Fibroblast of skin of back (primary cell): ENCODE results near the gene FAM98A.
A peak's percentile ranks its signal among the peaks of the same experiment; 100 is the strongest.

Source experiments
- DNase-seq: peaks from one replicate; pipeline ENCODE4 v3.0.0-alpha.2; 2013

Gene FAM98A

GRCh38 chr2:33597026-33597425 is 2.1 kb downstream of the FAM98A start:
- DNase-seq = no peak

DNA sequence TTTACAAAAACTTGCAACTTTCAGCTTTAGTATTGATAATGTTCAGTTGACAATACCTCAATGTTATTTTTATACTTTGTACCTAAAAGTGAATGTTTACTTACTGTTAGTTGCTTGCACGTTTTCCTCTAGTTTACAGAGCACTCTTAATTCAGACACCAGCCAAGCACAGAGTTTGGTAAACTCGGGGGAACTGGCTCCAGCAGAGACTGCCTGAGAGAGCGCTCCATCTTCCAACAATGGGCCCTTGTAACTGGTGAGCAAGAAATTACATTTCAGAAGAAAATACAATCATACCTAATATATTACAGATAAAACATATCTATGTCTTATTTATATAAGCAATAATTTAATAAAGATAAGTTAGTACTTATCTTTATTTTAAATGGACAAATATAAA is 3.7 kb downstream of the FAM98A start:
- DNase-seq = no peak

DNA sequence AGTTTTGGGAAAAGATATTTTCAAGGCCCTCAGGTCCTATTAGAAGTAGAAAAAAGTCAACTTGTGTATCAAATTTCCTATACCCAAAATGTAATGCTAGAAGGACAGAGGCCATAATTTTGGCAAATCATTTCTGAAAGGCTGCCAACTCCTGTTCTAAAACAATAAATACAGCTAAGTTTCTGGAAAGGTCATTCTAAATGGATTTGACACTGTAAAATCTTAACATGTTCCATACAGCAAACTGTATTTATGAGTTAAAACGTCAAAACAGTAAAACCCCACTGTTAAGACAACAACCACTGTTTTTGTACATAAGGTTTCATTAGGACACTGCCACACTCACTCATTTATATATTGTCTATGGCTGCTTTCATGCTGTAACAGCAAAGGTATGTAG is 9.7 kb downstream of the FAM98A start:
- no peak for DNase-seq

DNA sequence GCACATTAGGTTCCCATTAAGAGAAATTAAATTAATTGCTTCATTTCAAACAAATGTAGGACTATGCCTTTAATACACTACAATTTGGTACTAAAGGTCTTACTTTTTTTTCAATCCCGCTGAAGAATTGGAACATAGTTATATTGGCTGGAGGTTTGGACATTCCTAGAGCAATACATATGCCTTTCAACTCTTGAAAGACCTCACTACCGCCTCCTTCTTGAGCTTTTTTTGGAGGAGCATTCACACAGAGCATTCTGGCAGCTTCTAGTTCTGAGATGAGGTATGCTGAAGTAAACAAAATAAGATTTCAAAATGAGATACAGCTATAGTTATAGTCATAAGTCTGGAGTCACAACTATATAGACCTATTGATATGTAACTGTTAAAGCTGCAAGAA is 10.9 kb downstream of the FAM98A start:
- no peak for DNase-seq

- DNase-seq = no peak
Observed at GRCh38 chr2:33586766-33587165, 12.3 kb downstream of the FAM98A start.

DNA sequence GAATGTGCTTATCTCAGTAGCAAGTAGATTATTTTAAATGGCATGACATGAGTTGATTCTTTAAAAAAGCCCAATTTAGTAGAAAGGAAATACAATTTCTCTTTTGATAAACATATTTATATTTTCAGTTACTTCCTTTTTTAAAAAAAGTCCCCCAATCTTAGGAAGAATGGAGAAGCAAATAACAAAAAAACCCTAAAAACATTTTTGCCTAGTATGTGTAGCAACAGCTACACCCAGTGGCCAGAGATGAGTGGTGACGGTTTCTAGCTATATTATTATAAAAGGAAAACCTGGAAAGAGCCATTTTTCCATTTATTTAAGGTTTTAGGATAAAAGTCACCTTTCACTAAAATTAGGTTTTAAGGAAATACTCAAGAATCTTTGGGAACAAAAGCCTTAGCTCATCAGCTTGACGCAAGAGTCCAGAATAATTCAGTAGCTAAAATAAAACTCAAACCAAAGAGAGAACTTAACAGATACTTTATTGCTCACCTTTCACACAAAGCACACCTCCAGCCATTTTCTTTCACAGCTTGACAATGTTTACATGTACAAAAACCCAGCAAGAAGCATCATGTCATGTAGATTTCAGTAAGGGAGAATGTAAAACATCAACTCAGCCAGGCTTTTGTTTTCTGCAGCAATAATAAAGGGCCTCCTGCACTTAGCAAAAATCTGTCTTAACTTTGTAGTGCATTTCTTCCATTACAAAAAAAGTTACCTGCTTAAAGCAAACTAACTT is 15.7 kb downstream of the FAM98A start:
- peak; percentile 49 for DNase-seq

GRCh38 chr2:33581872-33582271 is 17.2 kb downstream of the FAM98A start:
- no peak for DNase-seq

GRCh38 chr2:33579227-33579626 is 19.9 kb downstream of the FAM98A start:
- no peak for DNase-seq

DNA sequence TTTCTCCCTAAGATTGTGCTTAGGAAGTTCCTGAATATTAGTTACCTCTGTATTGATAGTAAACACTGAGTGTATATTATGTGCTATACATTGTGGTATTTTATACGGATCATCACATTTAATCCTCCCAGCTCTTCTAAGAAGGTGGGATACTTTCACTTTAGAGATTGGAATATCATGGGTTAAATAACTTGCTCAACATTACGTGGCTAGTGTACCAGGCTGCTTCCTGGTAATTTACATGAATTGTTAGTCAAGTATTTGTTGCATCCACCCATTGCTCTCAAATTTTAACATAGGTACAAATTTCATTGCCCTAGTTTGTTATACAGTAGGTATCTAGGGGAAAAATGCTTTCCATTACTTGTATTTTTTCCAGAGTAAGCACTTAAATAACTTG is 21.4 kb downstream of the FAM98A start:
- DNase-seq = no peak

GRCh38 chr2:33577084-33577483 is 22.0 kb downstream of the FAM98A start:
- no peak for DNase-seq

DNA sequence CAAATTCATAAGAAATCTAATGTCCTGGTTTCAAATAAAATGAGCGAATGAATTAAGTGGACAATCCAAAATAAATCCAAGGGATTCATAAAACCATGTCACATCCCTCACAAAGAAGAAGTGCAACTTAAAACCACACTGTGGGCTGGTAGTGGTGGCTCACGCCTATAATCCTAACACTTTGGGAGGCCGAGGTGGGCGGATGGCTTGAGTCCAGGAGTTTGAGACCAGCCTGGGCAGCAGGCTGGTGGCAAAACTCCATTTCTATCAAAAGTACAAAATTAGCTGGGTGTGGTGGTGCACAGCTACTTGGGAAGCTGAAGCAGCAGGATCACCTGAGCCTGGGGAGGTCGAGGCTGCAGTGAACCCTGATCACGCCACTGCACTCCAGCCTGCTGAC is 25.4 kb downstream of the FAM98A start:
- DNase-seq = no peak

- DNase-seq = no peak
Observed at GRCh38 chr2:33570681-33571080, 28.4 kb downstream of the FAM98A start.

GRCh38 chr2:33561872-33562271 is 37.2 kb downstream of the FAM98A start:
- no peak for DNase-seq

DNA sequence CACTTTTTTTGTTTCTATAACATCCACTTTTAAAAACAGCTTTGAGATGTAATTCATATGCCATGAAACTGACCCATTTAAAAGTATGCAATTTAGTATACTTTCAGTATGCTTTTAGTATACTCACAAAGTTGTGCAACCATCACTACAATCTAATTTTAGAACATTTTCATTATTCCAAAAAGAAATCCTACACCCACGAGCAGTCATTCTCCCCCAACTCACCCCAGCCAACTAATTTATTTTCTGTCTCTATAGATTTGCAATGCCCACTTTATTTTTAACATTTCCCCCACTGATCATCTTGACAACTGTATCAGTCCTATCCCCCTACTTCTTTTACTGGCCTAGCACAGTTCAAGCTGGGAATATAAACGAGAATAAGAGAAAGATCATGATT is 39.1 kb downstream of the FAM98A start:
- no peak for DNase-seq

DNA sequence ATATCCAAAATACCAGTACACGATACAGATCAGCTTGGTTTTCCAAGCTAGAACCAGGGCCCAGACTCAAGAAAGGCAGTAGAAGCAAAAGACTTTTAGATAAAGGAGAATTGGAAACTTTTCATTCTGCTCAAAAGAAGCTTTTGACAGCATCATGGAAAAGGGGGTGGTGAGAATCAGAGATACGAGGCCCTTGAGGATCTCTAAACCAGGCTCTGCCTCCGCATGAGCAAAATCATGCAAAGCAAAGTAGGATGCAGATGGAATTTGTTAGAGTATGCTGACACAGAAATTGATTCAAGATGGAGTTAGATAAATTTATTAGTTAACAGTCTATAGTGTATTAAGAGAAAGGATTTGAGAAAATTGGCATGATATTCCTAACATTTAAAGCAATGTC is 39.8 kb downstream of the FAM98A start:
- no peak for DNase-seq

DNA sequence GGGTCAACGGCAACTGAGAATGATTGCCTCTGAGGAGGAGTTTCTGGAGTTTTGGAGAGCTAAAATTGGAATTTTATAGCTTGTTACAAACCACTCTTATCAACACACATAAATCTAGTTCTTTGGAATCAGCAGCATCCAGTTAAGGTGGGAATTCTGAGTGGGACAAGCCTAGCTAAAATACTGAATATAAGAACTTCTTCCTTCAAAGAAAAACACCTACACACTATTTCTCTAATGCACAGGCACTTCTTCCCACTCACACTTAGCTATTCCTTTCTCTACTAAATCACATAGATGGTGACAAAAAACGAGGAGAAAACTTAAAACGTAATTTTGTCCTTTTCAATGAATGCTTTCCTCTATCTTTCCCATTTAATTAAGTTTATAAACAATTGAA is 43.4 kb downstream of the FAM98A start:
- no peak for DNase-seq

DNA sequence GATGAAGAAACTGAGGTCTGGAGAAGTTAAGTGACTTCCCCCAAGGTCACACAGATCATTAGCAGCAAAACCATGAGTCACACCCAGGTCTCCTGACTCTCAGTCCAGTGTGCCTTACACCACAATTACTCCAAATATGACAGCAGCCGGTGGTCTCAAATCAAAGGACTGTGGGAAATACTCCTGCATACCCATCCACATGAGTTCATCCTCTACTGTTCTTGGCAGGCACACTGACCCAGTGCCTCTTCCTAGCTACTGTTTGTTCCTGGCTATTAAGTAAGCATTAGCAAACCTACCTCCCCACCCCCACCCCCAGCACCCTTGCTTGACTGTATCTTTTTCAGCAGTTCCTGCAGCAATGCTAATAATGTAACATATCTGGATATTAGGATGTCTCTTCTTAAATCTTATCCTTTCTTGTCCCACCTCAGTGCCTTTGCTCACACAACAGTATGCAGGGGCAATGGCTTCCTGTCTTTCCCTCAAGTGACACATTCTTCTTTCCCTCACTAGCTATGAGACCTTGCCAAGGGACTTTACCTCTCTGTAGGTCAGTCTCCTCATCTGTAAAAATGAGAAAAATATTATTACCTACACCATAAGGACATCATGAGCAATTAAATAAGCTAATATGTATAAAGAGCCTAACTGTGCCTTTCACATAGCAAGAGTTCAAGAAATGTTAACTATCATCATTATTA is 46.2 kb downstream of the FAM98A start:
- peak; percentile 47 for DNase-seq

GRCh38 chr2:33550206-33550605 is 48.9 kb downstream of the FAM98A start:
- no peak for DNase-seq

- no peak for DNase-seq
Observed at GRCh38 chr2:33541243-33541642, 57.9 kb downstream of the FAM98A start.

GRCh38 chr2:33535421-33535820 is 63.7 kb downstream of the FAM98A start:
- no peak for DNase-seq
